Mesendoderm (in vitro differentiated cells): ENCODE data around the gene PDIA5.

Experiments used
- DNase-seq: peaks from one replicate; pipeline ENCODE4 v3.0.0; 2013
- H2AK5ac ChIP-seq: 2 replicates; pipeline ENCODE4 v1.6.1; 2013; ENCODE audit warnings: low read length, inconsistent platforms
- H2BK120ac ChIP-seq: 2 replicates; pipeline ENCODE4 v1.6.1; 2013; ENCODE audit warnings: low read depth, mild to moderate bottlenecking, low read length, moderate library complexity, mixed read lengths
- H2BK15ac ChIP-seq: replicated peaks from 2 replicates; pipeline ENCODE4 v1.6.1; 2013; ENCODE audit warnings: low read depth, mild to moderate bottlenecking, moderate library complexity
- H2BK5ac ChIP-seq: 2 replicates; pipeline ENCODE4 v1.6.1; 2013; ENCODE audit warnings: low read length, inconsistent platforms
- H3K18ac ChIP-seq: 2 replicates; pipeline ENCODE4 v1.6.1; 2013; ENCODE audit warnings: mild to moderate bottlenecking, low read length, mixed read lengths
- H3K23ac ChIP-seq: one replicate; pipeline ENCODE4 v1.6.1; 2013; ENCODE audit warnings: low read length
- H3K27ac ChIP-seq: 2 replicates; pipeline ENCODE4 v1.5.1; 2013; ENCODE audit warnings: low read depth, mild to moderate bottlenecking, inconsistent platforms, low read length, moderate library complexity
- H3K27me3 ChIP-seq: 2 replicates; pipeline ENCODE4 v1.6.1; 2013; ENCODE audit warnings: low read length, control low read depth, mild to moderate bottlenecking, inconsistent platforms; ENCODE audit not compliant: insufficient read depth, poor library complexity
- H3K36me3 ChIP-seq: 2 replicates; pipeline ENCODE4 v1.6.1; 2013; ENCODE audit warnings: low read length, inconsistent platforms; ENCODE audit not compliant: control insufficient read depth, insufficient read depth
- H3K4ac ChIP-seq: one replicate; pipeline ENCODE4 v1.6.1; 2013; ENCODE audit warnings: low read depth, mild to moderate bottlenecking, low read length, moderate library complexity
- H3K4me1 ChIP-seq: 2 replicates; pipeline ENCODE4 v1.6.1; 2013; ENCODE audit warnings: low read depth, low read length, inconsistent platforms; ENCODE audit not compliant: control insufficient read depth
- H3K4me2 ChIP-seq: 2 replicates; pipeline ENCODE4 v1.6.1; 2013; ENCODE audit warnings: low read length
- H3K4me3 ChIP-seq: 2 replicates; pipeline ENCODE4 v1.5.1; 2013; ENCODE audit warnings: mild to moderate bottlenecking, low read length
- H3K56ac ChIP-seq: one replicate; pipeline ENCODE4 v1.6.1; 2013; ENCODE audit warnings: low read length
- H3K79me1 ChIP-seq: 2 replicates; pipeline ENCODE4 v1.6.1; 2013; ENCODE audit warnings: low read length, inconsistent platforms
- H3K79me2 ChIP-seq: 2 replicates; pipeline ENCODE4 v1.6.1; 2013; ENCODE audit warnings: mild to moderate bottlenecking, low read length; ENCODE audit not compliant: control insufficient read depth, insufficient read depth
- H3K9ac ChIP-seq: 2 replicates; pipeline ENCODE4 v1.6.1; 2013; ENCODE audit warnings: low read length, inconsistent platforms
- H4K5ac ChIP-seq: one replicate; pipeline ENCODE4 v1.6.1; 2013; ENCODE audit warnings: low read length
- H4K8ac ChIP-seq: one replicate; pipeline ENCODE4 v1.6.1; 2013; ENCODE audit warnings: low read depth, mild to moderate bottlenecking, control low read depth, low read length, moderate library complexity
- WGBS: extraction: QIAGEN DNeasy Blood & Tissue Kit; methylation state at CpG from one replicate; pipeline ENCODE4 v1.1.7; 2013; ENCODE audit warnings: low lambda C conversion rate, missing lambda C conversion rate; ENCODE audit not compliant: insufficient coverage; ENCODE audit errors: extremely low coverage; 5-methylcytosine and 5-hydroxymethylcytosine counted together

Gene PDIA5

DNA sequence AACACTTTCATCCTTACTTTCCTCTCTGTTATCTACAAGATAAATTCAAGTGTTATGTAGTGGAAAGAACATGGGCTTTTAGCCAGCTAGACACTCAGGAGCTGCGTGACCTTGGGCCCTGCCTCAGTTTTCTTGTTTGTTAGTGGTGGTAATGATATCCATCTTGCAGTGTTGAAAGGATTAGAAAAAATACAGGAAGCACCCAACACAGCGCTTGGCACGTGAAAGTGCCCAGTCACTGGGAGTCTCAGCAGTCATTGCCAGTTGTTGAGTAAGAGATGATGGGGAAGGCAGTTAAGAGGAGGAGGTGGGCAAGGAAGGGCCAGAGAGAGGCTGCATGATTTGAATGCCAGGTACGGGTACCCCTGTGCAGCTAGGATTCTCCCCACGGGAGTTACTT is 5.3 kb downstream of the PDIA5 start:
- DNase-seq, result no peak
- H3K79me1 ChIP-seq, result peaks cover 51% of the 10 kb centered on the region
- no peak overlapping the region for H4K8ac ChIP-seq
- H3K56ac ChIP-seq, result no peak overlapping the region
- no peak overlapping the region for H3K27ac ChIP-seq
- peaks cover 8% of the 10 kb centered on the region for H3K4me1 ChIP-seq
- no peak overlapping the region for H3K4ac ChIP-seq
- H4K5ac ChIP-seq, result no peak overlapping the region
- no peak overlapping the region for H3K18ac ChIP-seq
- peaks cover 79% of the 10 kb centered on the region for H3K79me2 ChIP-seq
- H2BK5ac ChIP-seq, result no peak overlapping the region
- no peak overlapping the region for H2AK5ac ChIP-seq
- H2BK120ac ChIP-seq, result no peak overlapping the region
- no peak overlapping the region for H3K23ac ChIP-seq
- no peak overlapping the region for H3K4me2 ChIP-seq
- H2BK15ac ChIP-seq, result no peak overlapping the region
- no peak overlapping the region for H3K9ac ChIP-seq
- H3K36me3 ChIP-seq, result no peaks in the 10 kb centered on the region
- no peaks in the 10 kb centered on the region for H3K27me3 ChIP-seq
- WGBS, result no CpG with 5 or more reads among the region's 5 CpGs
- no peak overlapping the region for H3K4me3 ChIP-seq

DNA sequence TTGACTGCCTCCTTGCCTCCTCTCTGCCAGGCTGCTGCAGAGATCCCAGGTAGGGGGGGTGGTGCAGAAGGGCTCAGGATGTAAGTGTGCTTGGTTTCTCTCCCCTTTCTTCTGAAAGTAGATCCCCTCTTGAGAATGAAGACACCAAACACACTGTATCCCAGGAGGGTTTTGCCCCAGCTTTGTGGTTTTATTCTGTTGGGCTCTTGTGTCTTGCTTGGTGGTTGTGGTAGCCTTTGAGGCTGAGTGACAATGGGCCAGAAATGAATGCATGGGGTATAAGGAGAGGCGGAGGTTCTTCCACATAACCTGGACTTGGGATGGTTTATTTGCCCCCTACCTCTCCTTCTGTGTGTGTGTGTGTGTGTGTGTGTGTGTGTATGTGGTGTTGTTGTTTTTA is 5.7 kb downstream of the PDIA5 start:
- no peak overlapping the region for H3K56ac ChIP-seq
- WGBS, result no CpG with 5 or more reads among the region's 1 CpG
- H3K9ac ChIP-seq, result no peak overlapping the region
- H4K8ac ChIP-seq, result no peak overlapping the region
- no peak overlapping the region for H3K23ac ChIP-seq
- H2AK5ac ChIP-seq, result no peak overlapping the region
- no peak overlapping the region for H3K27ac ChIP-seq
- H3K4me3 ChIP-seq, result no peak overlapping the region
- no peaks in the 10 kb centered on the region for H3K27me3 ChIP-seq
- H2BK5ac ChIP-seq, result no peak overlapping the region
- H2BK15ac ChIP-seq, result no peak overlapping the region
- H3K4ac ChIP-seq, result no peak overlapping the region
- H3K4me1 ChIP-seq, result peaks cover 8% of the 10 kb centered on the region
- H2BK120ac ChIP-seq, result no peak overlapping the region
- H3K18ac ChIP-seq, result no peak overlapping the region
- peaks cover 54% of the 10 kb centered on the region for H3K79me1 ChIP-seq
- H3K79me2 ChIP-seq, result peaks cover 79% of the 10 kb centered on the region
- DNase-seq, result no peak
- H3K36me3 ChIP-seq, result no peaks in the 10 kb centered on the region
- no peak overlapping the region for H4K5ac ChIP-seq
- no peak overlapping the region for H3K4me2 ChIP-seq

DNA sequence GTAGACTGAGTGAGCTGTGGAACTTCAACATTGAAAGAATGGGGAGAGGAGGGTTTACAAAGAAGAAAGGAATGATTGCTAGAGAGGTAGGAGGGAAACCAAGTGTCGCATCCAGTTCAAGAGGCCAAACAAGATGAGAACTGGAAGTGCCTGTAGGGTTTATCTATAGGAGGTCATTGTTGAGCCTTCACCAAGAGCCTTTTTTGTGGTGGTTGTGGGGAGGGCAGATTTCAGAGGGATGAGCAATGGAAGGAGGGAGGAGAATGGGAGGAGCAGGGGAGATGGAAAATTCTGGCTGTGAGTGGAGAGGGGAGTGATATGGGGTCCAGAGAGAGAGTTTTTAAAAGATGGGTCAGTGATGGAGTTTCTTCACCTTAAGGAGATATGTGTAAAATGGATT is 8.5 kb downstream of the PDIA5 start:
- H2BK15ac ChIP-seq, result no peak overlapping the region
- no peaks in the 10 kb centered on the region for H3K27me3 ChIP-seq
- H4K8ac ChIP-seq, result no peak overlapping the region
- H2AK5ac ChIP-seq, result no peak overlapping the region
- H3K4me2 ChIP-seq, result no peak overlapping the region
- no peak overlapping the region for H2BK5ac ChIP-seq
- no peak overlapping the region for H2BK120ac ChIP-seq
- H3K4ac ChIP-seq, result no peak overlapping the region
- H3K4me1 ChIP-seq, result peaks cover 5% of the 10 kb centered on the region
- no peaks in the 10 kb centered on the region for H3K36me3 ChIP-seq
- H3K9ac ChIP-seq, result no peak overlapping the region
- no peak overlapping the region for H3K18ac ChIP-seq
- DNase-seq, result peak; percentile 71
- peaks cover 69% of the 10 kb centered on the region for H3K79me2 ChIP-seq
- H3K79me1 ChIP-seq, result peaks cover 50% of the 10 kb centered on the region
- no peak overlapping the region for H3K23ac ChIP-seq
- no CpG with 5 or more reads among the region's 1 CpG for WGBS
- no peak overlapping the region for H3K4me3 ChIP-seq
- no peak overlapping the region for H4K5ac ChIP-seq
- H3K56ac ChIP-seq, result peak overlapping the region; percentile 18
- H3K27ac ChIP-seq, result no peak overlapping the region

DNA sequence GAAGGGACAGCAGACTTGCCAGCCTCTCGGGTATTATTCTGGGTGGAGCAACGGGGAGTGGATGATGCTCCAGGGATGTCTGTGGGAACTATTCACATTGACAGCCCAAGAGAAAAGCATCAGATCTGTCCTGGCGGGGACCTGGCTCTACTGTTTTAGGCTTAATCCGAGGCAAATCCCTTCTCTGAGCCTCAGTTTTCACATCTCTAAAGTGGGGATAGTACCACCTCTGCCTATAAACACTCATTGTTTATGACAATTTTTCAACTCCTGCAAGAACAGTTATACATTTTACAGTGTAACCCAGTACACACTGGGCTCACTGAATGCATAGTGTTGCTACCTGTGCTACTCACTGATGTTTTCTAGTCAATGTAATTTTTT is 9.3 kb downstream of the PDIA5 start:
- no peak overlapping the region for H4K8ac ChIP-seq
- no peak overlapping the region for H2AK5ac ChIP-seq
- H3K4ac ChIP-seq, result no peak overlapping the region
- no peak overlapping the region for H2BK15ac ChIP-seq
- H3K4me3 ChIP-seq, result no peak overlapping the region
- H3K36me3 ChIP-seq, result no peaks in the 10 kb centered on the region
- peaks cover 68% of the 10 kb centered on the region for H3K79me2 ChIP-seq
- no peak overlapping the region for H3K56ac ChIP-seq
- H3K18ac ChIP-seq, result no peak overlapping the region
- DNase-seq, result no peak
- no peak overlapping the region for H4K5ac ChIP-seq
- no peak overlapping the region for H2BK5ac ChIP-seq
- H3K4me2 ChIP-seq, result no peak overlapping the region
- H3K23ac ChIP-seq, result no peak overlapping the region
- peaks cover 11% of the 10 kb centered on the region for H3K4me1 ChIP-seq
- no peak overlapping the region for H3K9ac ChIP-seq
- H3K79me1 ChIP-seq, result peaks cover 47% of the 10 kb centered on the region
- no peak overlapping the region for H3K27ac ChIP-seq
- no CpG with 5 or more reads among the region's 4 CpGs for WGBS
- H2BK120ac ChIP-seq, result no peak overlapping the region
- H3K27me3 ChIP-seq, result no peaks in the 10 kb centered on the region

DNA sequence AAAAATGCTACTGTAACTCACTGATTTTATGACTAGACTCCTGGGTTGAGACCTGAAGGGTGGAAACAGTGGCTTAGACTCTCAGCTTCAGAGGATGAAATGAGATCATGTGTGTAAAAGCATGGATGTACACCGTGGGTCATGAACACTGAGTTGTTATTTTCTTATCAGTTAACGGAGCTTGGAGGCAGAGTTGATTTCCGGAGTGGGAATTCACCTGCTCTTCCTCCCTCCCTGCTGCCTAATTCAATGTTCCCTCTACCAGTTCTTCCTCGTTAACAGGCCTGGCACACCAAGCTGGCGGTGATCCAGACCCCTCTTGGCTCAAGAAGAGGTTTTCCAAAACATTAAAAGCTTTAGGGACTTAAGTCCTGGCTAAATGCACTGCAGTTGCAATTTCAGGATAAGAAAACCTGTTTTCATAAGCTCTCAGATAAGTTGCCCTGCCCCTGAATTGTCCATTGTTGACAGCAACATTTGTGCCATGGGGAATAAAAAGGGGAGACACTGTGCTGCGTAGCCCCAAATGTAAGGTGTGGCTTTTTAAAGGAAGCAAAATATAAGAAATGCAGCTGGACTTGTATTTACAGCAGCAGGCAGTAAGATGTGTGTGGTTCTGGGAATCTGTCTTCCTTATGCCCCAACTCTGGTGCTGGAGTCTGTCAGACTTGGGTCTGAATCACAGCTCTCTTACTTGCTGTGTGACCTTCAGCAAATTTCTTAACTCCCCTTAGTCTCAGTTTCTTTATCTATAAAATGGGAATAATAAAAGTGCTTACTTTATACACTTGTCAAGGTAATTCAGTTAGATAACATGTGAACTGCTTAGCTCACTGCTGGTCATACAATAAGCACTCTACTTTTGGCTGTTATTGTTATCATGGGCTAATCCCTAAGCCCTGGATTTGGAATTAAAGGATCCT is 9.9 kb downstream of the PDIA5 start:
- WGBS, result no CpG with 5 or more reads among the region's 6 CpGs
- H2AK5ac ChIP-seq, result no peak overlapping the region
- H3K4me1 ChIP-seq, result peaks cover 16% of the 10 kb centered on the region
- peaks cover 42% of the 10 kb centered on the region for H3K79me1 ChIP-seq
- H3K4me2 ChIP-seq, result no peak overlapping the region
- H2BK15ac ChIP-seq, result no peak overlapping the region
- no peaks in the 10 kb centered on the region for H3K27me3 ChIP-seq
- no peak overlapping the region for H3K27ac ChIP-seq
- H4K5ac ChIP-seq, result no peak overlapping the region
- H4K8ac ChIP-seq, result no peak overlapping the region
- H3K79me2 ChIP-seq, result peaks cover 66% of the 10 kb centered on the region
- no peaks in the 10 kb centered on the region for H3K36me3 ChIP-seq
- no peak overlapping the region for H3K18ac ChIP-seq
- H3K4ac ChIP-seq, result no peak overlapping the region
- H3K23ac ChIP-seq, result no peak overlapping the region
- no peak overlapping the region for H2BK5ac ChIP-seq
- H2BK120ac ChIP-seq, result no peak overlapping the region
- no peak overlapping the region for H3K56ac ChIP-seq
- no peak for DNase-seq
- H3K4me3 ChIP-seq, result no peak overlapping the region
- H3K9ac ChIP-seq, result no peak overlapping the region

DNA sequence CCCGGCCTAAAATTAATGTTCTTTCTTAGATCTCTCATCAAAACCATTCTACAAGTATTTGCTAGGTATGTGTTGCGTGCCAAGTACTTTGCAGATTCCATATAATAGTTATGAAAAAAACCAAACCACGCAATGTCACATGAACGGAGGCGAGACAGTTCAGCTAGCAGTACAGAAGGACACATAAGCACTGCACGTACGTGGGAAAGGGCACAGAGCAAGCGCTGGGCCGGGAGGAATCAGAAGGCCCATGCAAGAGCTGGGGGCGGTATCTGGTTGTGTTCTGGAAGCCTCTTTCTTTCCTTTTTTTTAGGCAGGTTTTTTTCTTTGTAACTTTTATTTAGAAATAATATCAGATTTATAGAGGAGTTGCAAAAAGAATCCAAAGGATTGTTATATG is 11.3 kb downstream of the PDIA5 start:
- no peak overlapping the region for H3K4me3 ChIP-seq
- no peak overlapping the region for H3K4me2 ChIP-seq
- no peak overlapping the region for H3K18ac ChIP-seq
- no peaks in the 10 kb centered on the region for H3K36me3 ChIP-seq
- H2BK5ac ChIP-seq, result no peak overlapping the region
- H3K9ac ChIP-seq, result no peak overlapping the region
- no peaks in the 10 kb centered on the region for H3K27me3 ChIP-seq
- no peak overlapping the region for H2AK5ac ChIP-seq
- no peak overlapping the region for H2BK15ac ChIP-seq
- peaks cover 27% of the 10 kb centered on the region for H3K4me1 ChIP-seq
- H2BK120ac ChIP-seq, result no peak overlapping the region
- DNase-seq, result no peak
- no peak overlapping the region for H3K4ac ChIP-seq
- no peak overlapping the region for H4K8ac ChIP-seq
- H3K56ac ChIP-seq, result no peak overlapping the region
- WGBS, result no CpG with 5 or more reads among the region's 10 CpGs
- H4K5ac ChIP-seq, result no peak overlapping the region
- peaks cover 40% of the 10 kb centered on the region for H3K79me1 ChIP-seq
- H3K79me2 ChIP-seq, result peaks cover 67% of the 10 kb centered on the region
- H3K23ac ChIP-seq, result no peak overlapping the region
- no peak overlapping the region for H3K27ac ChIP-seq
